Natural killer cell (primary cell): Measurements from ENCODE around the gene GAS2L3. TPM values are rescaled to one million over a fixed set of nuclear protein-coding genes. Genes with fewer than 3 reads are reported as not detected.

Experiments
- ATAC-seq, 3 donors: fragments of 150-1000 bp in 2 of 3; fragments of 200-7000 bp in 1 of 3; cut with Tn5 transposase; 1 replicate in 1 of 3; 2 replicates in 2 of 3; pipeline ENCODE4 v1.10.0; 2021; ENCODE audit warnings: mild to moderate bottlenecking in 2 of 3, moderate library complexity in 2 of 3
- DNase-seq, 2 donors: peaks; one replicate each; pipeline versions ENCODE4 v3.0.0 to v3.0.0-alpha.2; 2013 to 2021; ENCODE audit warnings: mixed read lengths in 1 of 2
- H3K27ac ChIP-seq: one replicate; pipeline ENCODE4 v1.5.1; 2013; ENCODE audit warnings: mild to moderate bottlenecking, low read length
- H3K27me3 ChIP-seq: one replicate; pipeline ENCODE4 v1.6.1; 2013; ENCODE audit warnings: low read length; ENCODE audit not compliant: control insufficient read depth, insufficient read depth
- H3K36me3 ChIP-seq: one replicate; pipeline ENCODE4 v1.6.1; 2013; ENCODE audit warnings: low read length; ENCODE audit not compliant: control insufficient read depth, insufficient read depth
- H3K4me1 ChIP-seq: one replicate; pipeline ENCODE4 v1.6.1; 2013; ENCODE audit warnings: low read length; ENCODE audit not compliant: control insufficient read depth, insufficient read depth
- H3K4me3 ChIP-seq: one replicate; pipeline ENCODE4 v1.5.1; 2013; ENCODE audit warnings: low read length
- H3K9me3 ChIP-seq: one replicate; pipeline ENCODE4 v1.6.1; 2013; ENCODE audit warnings: low read length; ENCODE audit not compliant: control insufficient read depth, insufficient read depth
- H3K27ac Mint-ChIP-seq, 2 donors: one replicate each; pipeline ENCODE4 v1.8.0; 2022; ENCODE audit warnings: mild to moderate bottlenecking in 2 of 2, mixed read lengths in 2 of 2, moderate library complexity in 1 of 2
- H3K27me3 Mint-ChIP-seq, 2 donors: one replicate each; pipeline ENCODE4 v1.8.0; 2022; ENCODE audit warnings: low read depth in 2 of 2, mixed read lengths in 2 of 2
- H3K36me3 Mint-ChIP-seq: one replicate; pipeline ENCODE4 v1.8.0; 2022; ENCODE audit warnings: mixed read lengths
- H3K4me1 Mint-ChIP-seq, 2 donors: one replicate each; pipeline ENCODE4 v1.8.0; 2022; ENCODE audit warnings: mixed read lengths in 2 of 2
- H3K4me3 Mint-ChIP-seq: one replicate; pipeline ENCODE4 v1.8.0; 2022; ENCODE audit warnings: mild to moderate bottlenecking, moderate library complexity, mixed read lengths
- H3K9me3 Mint-ChIP-seq, 2 donors: one replicate each; pipeline ENCODE4 v1.8.0; 2022; ENCODE audit warnings: mixed read lengths in 2 of 2
- WGBS: methylation state at CpG from one replicate; pipeline ENCODE4 v1.1.7; 2013; ENCODE audit warnings: missing lambda C conversion rate; ENCODE audit not compliant: insufficient coverage; 5-methylcytosine and 5-hydroxymethylcytosine counted together
- intact Hi-C: fragments of 100-400 bp; cut with micrococcal nuclease; formaldehyde crosslinking; loops from one replicate; pipeline ENCODE4 v1.14.2; 2022
- total RNA-seq, 4 donors: library from RNA; stranded (reverse); fragments of 120-200 nt in 1 of 4; gene quantifications; one replicate each; pipeline versions ENCODE4 v1.2.3 to v1.2.4, GENCODE V29; 2013 to 2022
- TF ChIP-seq, protein P1 (sequence below): fragments of 200-600 bp; IDR thresholded peaks from one replicate; pipeline ENCODE4 v1.8.0; 2022; ENCODE audit warnings: antibody characterized with exemption

Gene GAS2L3
- total RNA-seq, 3 donors from 2014 or later (not counting 1 experiment from before 2014, with no cell fraction given) = 0.66 to 1.4 (median 1.0) TPM

DNA sequence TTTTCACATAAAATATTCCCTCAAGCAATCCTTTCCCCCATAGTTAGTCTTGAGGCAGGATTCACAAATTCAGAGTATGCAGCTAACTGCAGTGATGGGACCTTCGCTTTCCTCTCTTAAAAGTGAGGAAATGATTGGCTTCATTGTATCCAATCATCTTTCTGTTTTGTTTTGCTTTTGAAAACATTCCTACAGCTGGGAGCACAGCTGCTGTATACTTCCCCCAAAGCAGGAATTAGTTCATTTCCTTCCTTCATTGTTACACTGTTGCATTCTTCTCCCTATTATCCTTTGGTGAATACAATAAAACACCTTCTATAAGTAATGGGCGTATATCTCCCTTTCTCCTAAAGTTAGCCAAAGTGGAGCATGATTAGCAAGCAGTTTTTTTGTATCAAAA, 9.4 kb upstream of the GAS2L3 start:
- Histone ChIP-seq H3K9me3 (no peaks in the 10 kb centered on the region), H3K4me1 (no peaks in the 10 kb centered on the region), H3K27ac (no peak overlapping the region), H3K36me3 (no peaks in the 10 kb centered on the region), H3K27me3 (no peaks in the 10 kb centered on the region), H3K4me3 (no peak overlapping the region)
- no peaks in the 10 kb centered on the region for H3K9me3 Mint-ChIP-seq
- intact Hi-C loops = no loop called here
- H3K27ac Mint-ChIP-seq = no peak overlapping the region
- TF ChIP-seq, protein P1, sequence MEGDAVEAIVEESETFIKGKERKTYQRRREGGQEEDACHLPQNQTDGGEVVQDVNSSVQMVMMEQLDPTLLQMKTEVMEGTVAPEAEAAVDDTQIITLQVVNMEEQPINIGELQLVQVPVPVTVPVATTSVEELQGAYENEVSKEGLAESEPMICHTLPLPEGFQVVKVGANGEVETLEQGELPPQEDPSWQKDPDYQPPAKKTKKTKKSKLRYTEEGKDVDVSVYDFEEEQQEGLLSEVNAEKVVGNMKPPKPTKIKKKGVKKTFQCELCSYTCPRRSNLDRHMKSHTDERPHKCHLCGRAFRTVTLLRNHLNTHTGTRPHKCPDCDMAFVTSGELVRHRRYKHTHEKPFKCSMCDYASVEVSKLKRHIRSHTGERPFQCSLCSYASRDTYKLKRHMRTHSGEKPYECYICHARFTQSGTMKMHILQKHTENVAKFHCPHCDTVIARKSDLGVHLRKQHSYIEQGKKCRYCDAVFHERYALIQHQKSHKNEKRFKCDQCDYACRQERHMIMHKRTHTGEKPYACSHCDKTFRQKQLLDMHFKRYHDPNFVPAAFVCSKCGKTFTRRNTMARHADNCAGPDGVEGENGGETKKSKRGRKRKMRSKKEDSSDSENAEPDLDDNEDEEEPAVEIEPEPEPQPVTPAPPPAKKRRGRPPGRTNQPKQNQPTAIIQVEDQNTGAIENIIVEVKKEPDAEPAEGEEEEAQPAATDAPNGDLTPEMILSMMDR = no peak
- H3K27me3 Mint-ChIP-seq = peaks cover 28 to 54% of the 10 kb centered on the region in 2 donors
- H3K36me3 Mint-ChIP-seq = no peaks in the 10 kb centered on the region
- WGBS = 50% methylated on average over 1 of the region's 2 CpGs
- H3K4me3 Mint-ChIP-seq = no peak overlapping the region
- no peak for ATAC-seq
- no peaks in the 10 kb centered on the region for H3K4me1 Mint-ChIP-seq
- no peak for DNase-seq

DNA sequence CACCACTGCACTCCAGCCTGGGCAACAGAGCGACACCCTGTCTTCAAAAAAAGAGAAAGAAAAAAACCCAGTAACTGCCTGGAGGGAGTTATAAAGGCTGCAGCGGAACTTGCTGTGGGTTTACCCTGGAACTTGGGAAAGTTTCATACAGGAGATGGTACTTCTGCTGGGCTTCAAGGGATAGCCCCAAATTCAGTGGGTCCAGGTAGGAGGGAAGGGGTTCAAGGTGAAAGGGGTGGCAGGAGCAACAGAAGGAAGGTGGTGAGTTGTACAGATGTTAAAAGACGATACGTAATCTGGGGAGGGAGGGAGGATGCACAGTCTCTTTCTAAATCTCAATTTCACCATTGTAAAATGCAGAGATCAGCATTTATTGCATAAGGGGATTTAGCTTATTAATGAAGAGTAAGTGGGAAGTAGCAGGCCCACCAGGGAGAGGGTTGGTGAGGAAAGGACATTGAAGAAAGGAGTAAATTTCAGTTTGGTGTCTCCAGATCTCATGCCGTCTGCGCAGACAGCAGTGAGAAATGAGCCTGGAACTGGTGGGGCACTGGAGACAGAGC, 8.5 kb upstream of the GAS2L3 start:
- TF ChIP-seq, protein P1 = no peak
- no peak overlapping the region for H3K27ac Mint-ChIP-seq
- ATAC-seq (no peak), DNase-seq (no peak)
- H3K36me3 Mint-ChIP-seq = no peaks in the 10 kb centered on the region
- Histone ChIP-seq H3K27ac (no peak overlapping the region), H3K4me1 (no peaks in the 10 kb centered on the region), H3K36me3 (no peaks in the 10 kb centered on the region), H3K27me3 (no peaks in the 10 kb centered on the region), H3K9me3 (no peaks in the 10 kb centered on the region), H3K4me3 (no peak overlapping the region)
- H3K9me3 Mint-ChIP-seq = no peaks in the 10 kb centered on the region
- 97% methylated on average over 4 of the region's 6 CpGs for WGBS
- intact Hi-C loops = no loop called here
- H3K4me1 Mint-ChIP-seq = no peaks in the 10 kb centered on the region
- H3K27me3 Mint-ChIP-seq = peaks cover 32 to 54% of the 10 kb centered on the region in 2 donors
- no peak overlapping the region for H3K4me3 Mint-ChIP-seq

DNA sequence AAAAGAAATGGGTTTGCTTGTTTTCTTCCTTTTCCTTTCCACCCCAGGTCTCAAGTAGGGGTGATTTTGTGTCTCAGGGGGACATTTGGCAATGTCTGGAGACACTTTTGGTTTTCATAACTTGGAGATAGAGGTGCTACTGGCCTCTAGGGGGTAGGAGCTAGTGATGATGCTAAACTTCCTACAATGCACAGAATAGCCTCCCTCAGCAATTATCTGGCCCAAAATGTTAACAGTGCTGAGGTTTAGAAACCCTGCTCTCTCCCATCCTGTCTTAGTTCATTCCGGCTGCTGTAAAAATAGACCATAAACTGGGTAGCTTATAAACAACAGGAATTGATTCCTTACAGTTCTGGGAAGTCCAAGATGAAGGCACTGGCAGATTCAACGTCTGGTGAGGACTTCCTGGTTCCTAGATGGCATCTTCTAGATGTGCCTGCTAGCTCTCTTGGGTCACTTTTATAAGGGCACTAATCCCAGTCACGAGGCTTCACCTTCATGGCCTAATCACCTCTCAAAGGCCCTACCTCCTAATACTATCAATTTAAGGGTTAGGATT, 7.4 kb upstream of the GAS2L3 start:
- no peak overlapping the region for H3K4me3 Mint-ChIP-seq
- H3K36me3 ChIP-seq = no peaks in the 10 kb centered on the region
- DNase-seq (no peak), ATAC-seq (no peak)
- intact Hi-C loops = no loop called here
- H3K27me3 Mint-ChIP-seq = peaks cover 27 to 54% of the 10 kb centered on the region in 2 donors
- no peak overlapping the region for H3K27ac Mint-ChIP-seq
- WGBS = 68% methylated on average over 2 of the region's 3 CpGs
- TF ChIP-seq, protein P1 = no peak
- no peaks in the 10 kb centered on the region for H3K27me3 ChIP-seq
- H3K9me3 ChIP-seq = no peaks in the 10 kb centered on the region
- no peak overlapping the region for H3K27ac ChIP-seq
- H3K36me3 Mint-ChIP-seq = no peaks in the 10 kb centered on the region
- no peak overlapping the region for H3K4me3 ChIP-seq
- no peaks in the 10 kb centered on the region for H3K4me1 ChIP-seq
- no peaks in the 10 kb centered on the region for H3K4me1 Mint-ChIP-seq
- no peaks in the 10 kb centered on the region for H3K9me3 Mint-ChIP-seq
